GM13976 (cell line): ENCODE results near the gene CHRNG.

Experiments
- DNase-seq: peaks from one replicate; pipeline ENCODE4 v3.0.0; 2012; ENCODE audit warnings: low spot score
- CTCF ChIP-seq: IDR thresholded peaks from 2 replicates; pipeline ENCODE4 v1.5.1; 2012; ENCODE audit warnings: borderline replicate concordance, mild to moderate bottlenecking; ENCODE audit not compliant: insufficient read depth; ENCODE audit errors: extremely low read depth, missing control alignments, control extremely low read depth
- in situ Hi-C: fragments of 300-500 bp; cut with MboI; formaldehyde crosslinking; loops from one replicate; pipeline ENCODE4 v1.12.0; 2022; ENCODE audit warnings: low sequenced_read_pairs, mixed read lengths, inconsistent platforms; ENCODE audit not compliant: unreplicated experiment

Gene CHRNG

GRCh38 chr2:232522623-232523401 lies 16.7 kb upstream of the CHRNG start:
- TF ChIP-seq CTCF: no peak
- in situ Hi-C loops: no loop called here
- DNase-seq: no peak

- no peak for DNase-seq
- in situ Hi-C loops: no loop called here
- TF ChIP-seq CTCF: no peak
These were observed 16.1 kb upstream of the CHRNG start for GRCh38 chr2:232523402-232523681.

GRCh38 chr2:232523682-232524597 lies 15.6 kb upstream of the CHRNG start:
- peak; percentile 9 for TF ChIP-seq CTCF
- in situ Hi-C loops: no loop called here
- DNase-seq: no peak

GRCh38 chr2:232524771-232525170 lies 14.7 kb upstream of the CHRNG start:
- TF ChIP-seq CTCF: no peak
- no peak for DNase-seq
- in situ Hi-C loops: no loop called here

- DNase-seq: no peak
- in situ Hi-C loops: no loop called here
- TF ChIP-seq CTCF: no peak
These were observed 14.3 kb upstream of the CHRNG start for GRCh38 chr2:232525199-232525598.

- no peak for TF ChIP-seq CTCF
- in situ Hi-C loops: no loop called here
- DNase-seq: no peak
These were observed 13.6 kb upstream of the CHRNG start, which contains the start of gene CHRND for GRCh38 chr2:232525791-232526371. CHRND (plus strand) TSS chr2:232526160; CDS start chr2:232526216, 56 bp downstream.
